K562 (cell line): ENCODE data around the gene LRP1B. TPM values are rescaled to one million over a fixed set of nuclear protein-coding genes. Genes with fewer than 3 reads are reported as not detected.

Experiments used
- ATAC-seq: fragments of 200-7000 bp; cut with Tn5 transposase; 3 replicates; pipeline ENCODE4 v1.9.1; 2020; ENCODE audit warnings: moderate library complexity
- BruUV-seq: library from RNA; stranded (reverse); fragments of 400-500 nt; replicated peaks from 2 replicates; lab custom pipeline; 2021; lab: Mats Ljungman, UMichigan
- CTCF ChIA-PET: fragments of 300-600 bp; formaldehyde crosslinking; extraction: SDS; loops from one replicate; lab custom pipeline; 2021; ENCODE audit warnings: low intra/inter-chr PET ratio; lab: Yijun Ruan, JAX
- POLR2A ChIA-PET: fragments of 300-600, 350-650 bp; sonication (Branson Sonifier 250); formaldehyde crosslinking; extraction: SDS; loops from one replicate; lab custom pipeline; 2021; ENCODE audit warnings: antibody characterized with exemption, inconsistent platforms; lab: Yijun Ruan, JAX
- DNase-seq, 4 experiments: peaks; one replicate each; pipeline versions ENCODE4 v3.0.0 to v3.0.0-alpha.2; 2011 to 2018; ENCODE audit warnings: low spot score in 3 of 4, mixed read lengths in 3 of 4; ENCODE audit errors: extremely low read depth in 1 of 4
- FAIRE-seq: peaks from 2 replicates; lab custom pipeline; 2011; peaks lifted over from hg19 to GRCh38; lab: Jason Lieb, UNC
- H2AFZ ChIP-seq: 2 replicates; pipeline ENCODE4 v1.6.0; 2011; ENCODE audit warnings: low read depth, low read length, control low read depth, inconsistent platforms
- H3K27ac ChIP-seq: fragments of 200-600 bp; 3 replicates; pipeline ENCODE4 v1.8.0; 2011; ENCODE audit warnings: low read depth, mild to moderate bottlenecking, control low read depth, inconsistent platforms, low read length, moderate library complexity, mixed read lengths; ENCODE audit errors: extremely low read depth
- H3K27me3 ChIP-seq, 2 experiments: fragments of 300-600 bp in 1 of 2; 2 replicates in 1 of 2; 3 replicates in 1 of 2; pipeline versions ENCODE4 v1.6.0 to v1.8.0; 2011; ENCODE audit warnings: inconsistent platforms in 2 of 2, low read length in 2 of 2, mild to moderate bottlenecking in 1 of 2, mixed read lengths in 1 of 2, moderate library complexity in 1 of 2; ENCODE audit not compliant: control insufficient read depth in 2 of 2, insufficient read depth in 2 of 2
- H3K36me3 ChIP-seq: fragments of 300-600 bp; 3 replicates; pipeline ENCODE4 v1.8.0; 2011; ENCODE audit warnings: mild to moderate bottlenecking, low read length, inconsistent platforms; ENCODE audit not compliant: control insufficient read depth, insufficient read depth
- H3K4me1 ChIP-seq, 2 experiments: fragments of 200-600 bp in 1 of 2; replicated peaks in 1 of 2; 2 replicates in 1 of 2; 3 replicates in 1 of 2; pipeline versions ENCODE4 v1.5.1 to v1.8.0; 2011; ENCODE audit warnings: inconsistent platforms in 2 of 2, low read length in 2 of 2, mild to moderate bottlenecking in 1 of 2, mixed read lengths in 1 of 2, moderate library complexity in 1 of 2; ENCODE audit not compliant: control insufficient read depth in 2 of 2, insufficient read depth in 2 of 2
- H3K4me2 ChIP-seq: 2 replicates; pipeline ENCODE4 v1.6.1; 2011; ENCODE audit warnings: low read length, control low read depth, inconsistent platforms, mixed read lengths; ENCODE audit not compliant: insufficient read depth
- H3K4me3 ChIP-seq: fragments of 200-600 bp; sonication (generic), shearing (Covaris generic); 2 replicates; pipeline ENCODE4 v1.5.1; 2016; ENCODE audit warnings: control low read depth, inconsistent platforms
- H3K79me2 ChIP-seq: fragments of 200-600 bp; 3 replicates; pipeline ENCODE4 v1.8.0; 2011; ENCODE audit warnings: low read length, inconsistent platforms; ENCODE audit not compliant: control insufficient read depth, insufficient read depth
- H3K9ac ChIP-seq, 2 experiments: 2 replicates each; pipeline versions ENCODE4 v1.6.0 to v1.6.1; 2011; ENCODE audit warnings: low read depth in 2 of 2, low read length in 2 of 2, control low read depth in 1 of 2, inconsistent platforms in 1 of 2, mild to moderate bottlenecking in 1 of 2, mixed read lengths in 1 of 2; ENCODE audit not compliant: insufficient read depth in 1 of 2
- H3K9me1 ChIP-seq: one replicate; pipeline ENCODE4 v1.6.0; 2011; ENCODE audit warnings: inconsistent platforms, mild to moderate bottlenecking, low read length, moderate library complexity; ENCODE audit not compliant: control insufficient read depth, insufficient read depth
- H3K9me3 ChIP-seq: replicated peaks from 2 replicates; pipeline ENCODE4 v1.5.1; 2011; ENCODE audit warnings: low read depth, low read length, inconsistent platforms; ENCODE audit not compliant: control insufficient read depth, insufficient read depth
- H4K20me1 ChIP-seq: replicated peaks from 2 replicates; pipeline ENCODE4 v1.6.1; 2011; ENCODE audit warnings: low read length, inconsistent platforms, mixed read lengths; ENCODE audit not compliant: control insufficient read depth, insufficient read depth
- E2F8 ChIP-seq: fragments of 450-650 bp; IDR thresholded peaks from 2 replicates; pipeline ENCODE4 v1.7.1; 2018; ENCODE audit warnings: mild to moderate bottlenecking, low read depth; ENCODE audit not compliant: partially characterized antibody
- FOXA1 ChIP-seq: fragments of 450-650 bp; IDR thresholded peaks from 2 replicates; pipeline ENCODE4 v1.6.1; 2016; ENCODE audit warnings: mild to moderate bottlenecking, borderline replicate concordance
- HMBOX1 ChIP-seq: sonication (generic); IDR thresholded peaks from 2 replicates; pipeline ENCODE4 v1.6.1; 2016
- HNRNPLL ChIP-seq: fragments of 200-400 bp; formaldehyde crosslinking; IDR thresholded peaks from 2 replicates; pipeline ENCODE4 v1.6.1; 2017; ENCODE audit warnings: low read length, low read depth, mild to moderate bottlenecking; ENCODE audit not compliant: poor library complexity, severe bottlenecking
- MED1 ChIP-seq: sonication (generic); formaldehyde crosslinking; IDR thresholded peaks from 2 replicates; pipeline ENCODE4 v1.8.1; 2023; ENCODE audit warnings: missing genetic modification reagents, borderline replicate concordance
- OTX1 ChIP-seq: fragments of 450-650 bp; formaldehyde crosslinking; IDR thresholded peaks from 2 replicates; pipeline ENCODE4 v1.4.0; 2022; ENCODE audit warnings: mild to moderate bottlenecking
- SMARCE1 ChIP-seq: fragments of 450-650 bp; IDR thresholded peaks from 2 replicates; pipeline ENCODE4 v1.7.1; 2016; ENCODE audit warnings: mild to moderate bottlenecking
- ZNF263 ChIP-seq: sonication (generic); formaldehyde crosslinking; IDR thresholded peaks from 2 replicates; pipeline ENCODE4 v1.8.0; 2022; ENCODE audit warnings: mild to moderate bottlenecking, missing genetic modification reagents, borderline replicate concordance
- ZNF586 ChIP-seq: fragments of 450-650 bp; formaldehyde crosslinking; conservative IDR thresholded peaks from 2 replicates; pipeline ENCODE4 v1.4.0; 2020; ENCODE audit warnings: mild to moderate bottlenecking, moderate library complexity
- WGBS: fragments of 100-300 bp; shearing (Covaris generic); methylation state at CpG from one replicate; pipeline ENCODE4 v1.1.6; 2016; ENCODE audit warnings: low coverage, mixed read lengths; ENCODE audit not compliant: insufficient coverage; ENCODE audit errors: missing lambda C conversion rate; 5-methylcytosine and 5-hydroxymethylcytosine counted together
- in situ Hi-C: fragments of 300-500 bp; cut with MboI; formaldehyde crosslinking; loops from 4 replicates; pipeline ENCODE4 v1.15.0; 2018; ENCODE audit warnings: inconsistent platforms, mixed read lengths
- intact Hi-C: fragments of 100-400 bp; cut with micrococcal nuclease; formaldehyde crosslinking; loops from 2 replicates; pipeline ENCODE4 v1.14.2; 2022
- polyA plus RNA-seq, 8 experiments: library from polyadenylated mRNA; depleted of rRNA in 4 of 8; stranded (reverse) in 5 of 8; unstranded in 3 of 8; fragments of >200 nt; fragmentation: Nextera tagmentation in 2 of 8; fragmentation: Illumina TruSeq in 1 of 8; extraction: Ambion mirVana in 2 of 8; extraction: Trizol in 1 of 8; gene quantifications; 2 replicates each; pipeline versions ENCODE4 v1.2.1 to v1.2.3, GENCODE V29; 2011 to 2014; ENCODE audit warnings: inconsistent platforms in 1 of 8, missing spikeins in 1 of 8
- total RNA-seq, 7 experiments: library from RNA; depleted of rRNA in 6 of 7; stranded (reverse); fragments of >200 nt in 6 of 7; fragmentation: Illumina TruSeq in 2 of 7; extraction: Trizol in 2 of 7; gene quantifications; 2 replicates each; pipeline versions ENCODE4 v1.2.1 to v1.2.3, GENCODE V29; 2011 to 2021; ENCODE audit warnings: low replicate concordance in 1 of 7
- TF ChIP-seq, protein P1 (sequence below): fragments of 250-450 bp; sonication (Bioruptor Pico); IDR thresholded peaks from 2 replicates; pipeline ENCODE4 v1.5.0; 2021; ENCODE audit warnings: mild to moderate bottlenecking, borderline replicate concordance
- TF ChIP-seq, protein P2 (sequence below): sonication (generic); formaldehyde crosslinking; IDR thresholded peaks from 2 replicates; pipeline ENCODE4 v1.8.0; 2022; ENCODE audit warnings: mild to moderate bottlenecking, missing genetic modification reagents

The LRP1B gene
- total and polyA plus RNA-seq, 9 of the 15 experiments (the other 6 are each of a cell fraction or from before 2014, with no cell fraction given) = not detected

GRCh38 chr2:141118836-141119235 lies 1012.0 kb downstream of the LRP1B start:
- ChIA-PET POLR2A (no interaction called here), CTCF (no interaction called here)
- H3K79me2 ChIP-seq = no peaks in the 10 kb centered on the region
- no peaks in the 10 kb centered on the region for H3K36me3 ChIP-seq
- H3K9me3 ChIP-seq = no peaks in the 10 kb centered on the region
- FAIRE-seq (no peak), DNase-seq (no peak), ATAC-seq (no peak)
- intact Hi-C loops (no loop called here), in situ Hi-C loops (no loop called here)
- H4K20me1 ChIP-seq = no peaks in the 10 kb centered on the region
- no peak overlapping the region for H3K9ac ChIP-seq
- H3K4me1 ChIP-seq = no peaks in the 10 kb centered on the region
- no peaks in the 10 kb centered on the region for H3K27me3 ChIP-seq
- H3K4me2 ChIP-seq = no peak overlapping the region
- no peak overlapping the region for H3K27ac ChIP-seq
- H3K9me1 ChIP-seq = no peaks in the 10 kb centered on the region
- BruUV-seq = no TSS peak
- TF ChIP-seq OTX1 = no peak
- TF ChIP-seq, protein P1, sequence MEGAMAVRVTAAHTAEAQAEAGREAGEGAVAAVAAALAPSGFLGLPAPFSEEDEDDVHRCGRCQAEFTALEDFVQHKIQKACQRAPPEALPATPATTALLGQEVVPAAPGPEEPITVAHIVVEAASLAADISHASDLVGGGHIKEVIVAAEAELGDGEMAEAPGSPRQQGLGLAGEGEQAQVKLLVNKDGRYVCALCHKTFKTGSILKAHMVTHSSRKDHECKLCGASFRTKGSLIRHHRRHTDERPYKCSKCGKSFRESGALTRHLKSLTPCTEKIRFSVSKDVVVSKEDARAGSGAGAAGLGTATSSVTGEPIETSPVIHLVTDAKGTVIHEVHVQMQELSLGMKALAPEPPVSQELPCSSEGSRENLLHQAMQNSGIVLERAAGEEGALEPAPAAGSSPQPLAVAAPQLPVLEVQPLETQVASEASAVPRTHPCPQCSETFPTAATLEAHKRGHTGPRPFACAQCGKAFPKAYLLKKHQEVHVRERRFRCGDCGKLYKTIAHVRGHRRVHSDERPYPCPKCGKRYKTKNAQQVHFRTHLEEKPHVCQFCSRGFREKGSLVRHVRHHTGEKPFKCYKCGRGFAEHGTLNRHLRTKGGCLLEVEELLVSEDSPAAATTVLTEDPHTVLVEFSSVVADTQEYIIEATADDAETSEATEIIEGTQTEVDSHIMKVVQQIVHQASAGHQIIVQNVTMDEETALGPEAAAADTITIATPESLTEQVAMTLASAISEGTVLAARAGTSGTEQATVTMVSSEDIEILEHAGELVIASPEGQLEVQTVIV = no peak
- TF ChIP-seq HMBOX1 = no peak
- TF ChIP-seq SMARCE1 = no peak
- TF ChIP-seq HNRNPLL = no peak
- TF ChIP-seq ZNF586 = no peak
- no peak for TF ChIP-seq MED1 (CRISPR knock-in tag)
- no peak for TF ChIP-seq FOXA1
- no peak for TF ChIP-seq E2F8
- TF ChIP-seq ZNF263 = no peak
- TF ChIP-seq, protein P2, sequence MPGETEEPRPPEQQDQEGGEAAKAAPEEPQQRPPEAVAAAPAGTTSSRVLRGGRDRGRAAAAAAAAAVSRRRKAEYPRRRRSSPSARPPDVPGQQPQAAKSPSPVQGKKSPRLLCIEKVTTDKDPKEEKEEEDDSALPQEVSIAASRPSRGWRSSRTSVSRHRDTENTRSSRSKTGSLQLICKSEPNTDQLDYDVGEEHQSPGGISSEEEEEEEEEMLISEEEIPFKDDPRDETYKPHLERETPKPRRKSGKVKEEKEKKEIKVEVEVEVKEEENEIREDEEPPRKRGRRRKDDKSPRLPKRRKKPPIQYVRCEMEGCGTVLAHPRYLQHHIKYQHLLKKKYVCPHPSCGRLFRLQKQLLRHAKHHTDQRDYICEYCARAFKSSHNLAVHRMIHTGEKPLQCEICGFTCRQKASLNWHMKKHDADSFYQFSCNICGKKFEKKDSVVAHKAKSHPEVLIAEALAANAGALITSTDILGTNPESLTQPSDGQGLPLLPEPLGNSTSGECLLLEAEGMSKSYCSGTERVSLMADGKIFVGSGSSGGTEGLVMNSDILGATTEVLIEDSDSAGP (CRISPR knock-in tag) = no peak
- WGBS = 2% methylated on average over 4 of the region's 4 CpGs
- no peak overlapping the region for H2AFZ ChIP-seq
- no peak overlapping the region for H3K4me3 ChIP-seq
